Limb (tissue), 2 donors: ENCODE data around the gene PPM1F.

ENCODE experiments used
- DNase-seq, 2 donors: peaks; one replicate each; pipeline ENCODE4 v3.0.0-alpha.2; 2016; ENCODE audit errors: extremely low spot score in 2 of 2

The PPM1F gene

DNA sequence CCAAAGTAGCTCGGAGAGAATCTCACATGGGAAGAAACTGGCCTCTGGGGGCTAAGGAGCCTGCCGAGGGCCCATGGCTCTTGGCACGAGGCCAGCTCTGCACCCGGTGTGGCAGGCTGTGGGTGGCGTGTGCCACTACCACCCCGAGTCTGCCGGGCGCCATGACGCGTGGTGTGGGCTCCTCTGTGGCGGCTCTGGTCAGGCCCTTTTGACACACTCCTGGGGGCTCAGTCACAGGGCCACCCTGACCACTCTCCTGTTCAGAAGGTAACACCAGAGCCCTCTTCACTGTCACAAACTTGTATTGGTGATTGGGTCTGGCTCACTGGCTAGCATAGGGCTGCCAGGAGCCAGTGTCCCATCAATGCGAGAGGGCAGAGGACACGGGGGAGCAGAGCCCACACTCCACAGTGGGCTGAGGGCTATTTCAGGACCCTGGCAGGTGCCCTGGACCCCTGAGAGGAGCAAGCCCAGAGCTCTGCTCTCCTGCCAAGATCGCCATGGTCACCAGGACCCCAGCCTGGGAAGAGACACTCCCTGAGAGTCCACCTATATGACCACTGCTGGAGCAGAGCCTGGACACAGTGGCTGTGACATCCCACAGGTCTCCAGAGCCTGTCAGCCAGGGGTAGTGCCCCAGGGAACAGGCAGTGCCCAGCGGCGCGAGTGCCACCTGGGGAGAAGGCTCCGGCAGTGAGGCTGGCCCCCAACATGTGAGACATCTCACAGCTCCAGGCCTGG is 8.6 kb upstream of the PPM1F start:
- DNase-seq: no peak

GRCh38 chr22:21960200-21961126 is 7.8 kb upstream of the PPM1F start:
- DNase-seq: no peak

- no peak for DNase-seq
These were observed 6.8 kb upstream of the PPM1F start for GRCh38 chr22:21959274-21960074.

- no peak for DNase-seq
These were observed 6.0 kb upstream of the PPM1F start for GRCh38 chr22:21958360-21959273.

- DNase-seq: peak; percentile 32 to 70
These were observed 650 bp downstream of the PPM1F start for GRCh38 chr22:21951931-21952465.

DNA sequence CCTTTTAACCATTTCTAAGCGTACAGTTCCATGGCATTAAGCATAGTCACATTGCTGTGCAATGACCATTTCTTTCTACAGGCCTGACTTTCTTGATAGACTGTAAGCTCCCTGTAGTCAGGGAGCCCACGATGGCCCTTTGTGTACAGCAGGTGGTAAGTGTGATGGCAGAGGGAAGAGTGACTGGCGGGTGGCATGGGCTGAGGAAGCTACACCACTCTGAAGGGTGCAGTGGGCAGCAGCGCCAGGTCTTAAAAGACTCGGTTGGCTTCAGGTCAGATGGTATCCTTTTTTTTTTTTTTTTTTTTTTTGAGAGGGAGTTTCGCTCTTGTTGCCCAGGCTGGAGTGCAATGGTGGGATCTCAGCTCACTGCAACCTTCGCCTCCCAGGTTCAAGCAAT is 1.6 kb downstream of the PPM1F start:
- no peak for DNase-seq

DNA sequence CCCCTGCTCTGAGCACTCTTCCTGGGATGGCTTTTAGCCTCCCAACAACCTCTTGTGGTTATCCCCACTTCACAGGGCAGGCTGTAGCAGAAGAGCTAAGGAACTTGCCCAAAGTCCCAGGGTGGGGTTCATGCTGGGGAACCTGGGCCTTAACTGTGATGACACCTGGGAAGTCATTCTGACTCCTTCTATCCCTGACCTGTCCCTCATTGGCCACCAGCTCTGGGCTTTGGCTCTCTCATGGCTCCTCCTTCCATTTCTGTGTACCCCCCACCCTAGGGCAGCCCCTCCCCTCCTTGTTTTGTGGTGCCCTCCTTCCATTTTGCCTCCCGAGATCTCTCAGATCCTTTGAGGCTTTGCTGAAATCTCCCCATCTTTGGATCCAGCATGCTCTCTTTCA is 2.7 kb downstream of the PPM1F start:
- DNase-seq: no peak

DNA sequence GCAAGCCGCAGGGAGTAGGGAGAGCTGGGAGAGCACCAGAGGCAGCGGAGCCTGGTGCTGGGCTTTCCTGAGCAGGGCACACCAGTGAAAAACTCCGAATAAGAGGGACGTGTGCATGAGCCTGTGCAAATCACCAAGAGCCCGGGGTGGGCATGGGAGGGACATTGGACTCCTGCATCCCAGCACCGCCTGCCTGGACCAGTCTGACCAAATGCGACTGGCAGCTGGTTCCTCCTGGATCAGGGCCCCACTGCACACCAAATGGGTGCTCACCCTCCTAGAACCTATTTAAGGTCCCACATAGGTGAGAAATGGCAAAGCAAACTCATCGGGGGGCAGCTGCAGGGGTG is 3.1 kb downstream of the PPM1F start:
- no peak for DNase-seq

GRCh38 chr22:21948824-21949568 is 3.7 kb downstream of the PPM1F start:
- no peak for DNase-seq

DNA sequence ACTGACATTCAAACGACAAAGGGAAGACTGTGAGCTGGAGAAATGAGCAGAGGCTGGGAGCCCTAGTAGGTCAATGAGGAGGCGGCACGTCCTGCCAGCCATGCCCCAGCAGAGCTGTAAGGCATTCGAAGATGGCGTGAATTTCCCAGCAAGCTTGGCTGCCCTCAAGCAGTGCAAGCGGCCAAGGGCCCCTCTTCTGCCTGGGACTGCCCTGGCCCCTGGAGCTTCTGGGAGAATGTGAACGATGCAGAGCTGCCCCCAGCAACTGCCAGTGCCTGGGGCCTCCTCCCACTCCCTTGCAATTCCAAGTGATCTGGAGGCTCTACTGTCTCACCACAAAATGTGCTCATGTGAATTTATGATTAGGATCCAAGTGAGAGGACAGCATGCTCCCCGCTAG is 4.3 kb downstream of the PPM1F start:
- no peak for DNase-seq

DNA sequence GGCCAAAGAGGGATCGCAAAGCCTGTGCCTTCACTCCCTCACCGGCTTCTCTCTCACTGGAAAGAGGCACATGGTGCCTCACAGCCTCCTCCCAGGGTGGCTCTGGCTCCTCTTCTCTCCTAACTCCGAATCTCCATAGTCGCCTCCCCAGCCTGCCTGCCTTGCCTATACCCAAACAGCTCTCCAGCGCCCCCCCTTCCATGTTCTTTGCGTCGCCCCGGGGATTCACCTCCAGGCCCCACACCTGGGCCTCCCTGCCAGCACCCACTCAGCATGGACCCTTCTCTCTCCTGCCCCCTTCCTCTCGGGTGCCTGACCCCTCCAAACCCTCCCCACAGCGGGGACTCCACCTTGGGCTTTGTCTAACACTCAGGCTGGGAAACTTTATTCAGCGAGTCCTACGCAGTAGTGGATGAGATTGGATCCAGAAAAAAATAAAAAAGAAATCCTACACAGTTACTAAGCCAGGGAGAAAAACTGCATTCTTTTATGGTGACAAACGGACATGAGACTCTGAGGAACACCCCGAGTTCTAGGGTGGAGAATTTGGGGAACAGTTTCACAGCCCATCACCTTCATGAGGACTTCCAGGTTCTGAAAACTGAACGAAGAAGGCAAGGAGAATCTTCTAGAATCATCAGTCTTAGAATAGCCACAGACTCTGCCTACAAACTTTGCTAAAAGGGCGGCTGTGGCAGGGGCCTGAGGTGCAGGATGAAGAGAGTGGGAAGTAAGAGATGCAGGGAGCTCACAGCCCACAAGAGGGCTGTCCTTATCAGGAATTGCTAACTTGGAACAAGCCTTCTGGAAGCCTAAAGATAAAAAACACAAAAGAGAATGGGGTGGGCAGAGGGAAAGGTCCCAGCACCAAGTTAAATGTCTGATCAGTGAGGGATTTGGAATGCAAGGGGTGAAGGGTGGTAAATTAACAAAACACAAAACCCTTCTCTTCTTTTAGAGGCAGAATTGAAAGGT is 5.3 kb downstream of the PPM1F start:
- peak in 1 of 2 donors; percentile 36 for DNase-seq

DNA sequence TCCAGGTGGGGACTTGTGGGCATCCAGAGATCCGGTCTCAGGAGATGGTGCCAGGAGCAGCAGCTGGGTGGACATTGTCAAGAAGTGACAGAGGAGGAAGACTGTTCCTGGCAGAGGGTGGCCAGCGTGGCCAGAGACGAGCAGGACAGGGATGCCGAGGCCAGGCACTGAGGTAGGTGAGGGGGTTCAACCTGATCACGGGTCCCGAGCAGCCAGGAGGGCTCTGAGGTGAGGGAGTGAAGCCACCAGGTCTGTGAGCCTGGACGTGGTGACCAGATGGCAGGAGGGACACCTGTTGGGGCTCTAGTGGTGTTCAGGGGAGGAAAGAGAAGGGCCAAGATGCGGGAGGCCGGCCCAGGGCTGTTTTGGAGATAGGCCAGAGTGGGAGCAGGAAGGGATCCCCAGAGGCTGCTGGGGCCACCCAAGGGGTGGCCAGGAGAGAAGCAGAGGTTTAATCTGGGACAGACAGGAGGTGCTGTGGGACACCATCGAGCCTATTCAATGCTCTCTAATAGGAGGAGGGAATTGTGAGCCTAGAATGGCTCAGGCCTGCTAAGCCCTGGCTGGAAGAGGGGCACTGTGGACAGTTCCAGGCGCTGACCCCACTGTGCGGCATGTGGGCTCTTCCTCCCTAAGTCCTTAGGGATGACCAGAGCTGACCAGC is 6.3 kb downstream of the PPM1F start:
- DNase-seq: no peak

DNA sequence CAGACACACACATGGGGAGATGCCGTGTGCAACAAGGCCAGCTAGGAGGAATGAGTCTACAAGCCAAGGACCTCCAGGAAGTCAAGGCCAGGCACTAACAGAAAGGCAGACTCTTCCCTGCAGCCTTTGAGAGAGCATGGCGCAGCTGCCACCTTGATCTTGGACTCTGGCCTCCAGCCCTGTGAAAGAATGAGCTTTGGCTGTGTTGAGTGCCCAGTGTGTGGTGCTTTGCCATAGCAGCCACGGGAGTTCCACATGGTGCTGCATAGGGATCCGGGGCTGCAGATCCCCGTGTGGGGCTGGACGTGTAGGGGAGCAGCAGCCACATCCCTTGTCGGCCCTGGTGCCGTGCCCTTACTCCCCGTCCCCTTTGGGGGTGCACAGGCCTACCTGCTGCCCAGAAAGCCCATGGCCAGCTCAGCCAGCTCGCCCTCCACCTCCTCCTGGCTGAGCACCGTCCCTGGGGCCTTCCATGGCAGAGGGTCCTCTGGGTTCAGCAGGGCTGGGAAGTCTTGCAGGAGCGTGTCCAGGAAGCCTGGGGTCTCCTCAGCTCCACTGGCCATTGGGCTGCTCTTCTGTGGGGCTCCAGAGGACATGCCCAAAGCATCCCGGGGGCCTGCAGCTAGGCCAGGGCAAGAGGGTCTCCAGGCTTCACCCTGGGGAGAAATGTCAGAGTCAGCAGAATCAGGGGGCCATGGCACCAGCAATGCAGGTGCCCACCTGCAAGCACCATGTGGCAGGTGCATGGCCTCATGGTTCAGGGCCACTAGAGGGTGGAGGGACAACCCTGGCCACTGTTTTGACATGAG is 7.0 kb downstream of the PPM1F start:
- no peak for DNase-seq

DNA sequence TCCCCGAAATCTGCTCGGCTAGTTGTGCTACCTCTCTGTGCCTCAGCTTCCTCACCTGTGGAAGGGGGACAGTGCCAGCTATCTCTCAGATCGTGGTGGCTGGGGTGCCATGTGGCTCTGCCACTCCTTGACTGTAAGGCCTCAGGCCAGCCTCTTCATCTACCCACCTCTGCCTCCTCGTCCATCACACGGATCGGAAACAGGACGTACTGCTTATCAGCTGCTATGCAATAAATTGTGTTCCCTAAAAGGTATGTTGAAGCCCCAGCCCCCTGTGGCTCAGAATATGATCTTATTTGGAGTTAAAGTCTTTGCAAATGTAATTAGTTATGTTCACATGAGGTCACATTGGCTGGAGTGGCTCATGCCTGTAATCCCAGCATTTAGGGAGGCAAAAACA is 7.8 kb downstream of the PPM1F start:
- no peak for DNase-seq

DNA sequence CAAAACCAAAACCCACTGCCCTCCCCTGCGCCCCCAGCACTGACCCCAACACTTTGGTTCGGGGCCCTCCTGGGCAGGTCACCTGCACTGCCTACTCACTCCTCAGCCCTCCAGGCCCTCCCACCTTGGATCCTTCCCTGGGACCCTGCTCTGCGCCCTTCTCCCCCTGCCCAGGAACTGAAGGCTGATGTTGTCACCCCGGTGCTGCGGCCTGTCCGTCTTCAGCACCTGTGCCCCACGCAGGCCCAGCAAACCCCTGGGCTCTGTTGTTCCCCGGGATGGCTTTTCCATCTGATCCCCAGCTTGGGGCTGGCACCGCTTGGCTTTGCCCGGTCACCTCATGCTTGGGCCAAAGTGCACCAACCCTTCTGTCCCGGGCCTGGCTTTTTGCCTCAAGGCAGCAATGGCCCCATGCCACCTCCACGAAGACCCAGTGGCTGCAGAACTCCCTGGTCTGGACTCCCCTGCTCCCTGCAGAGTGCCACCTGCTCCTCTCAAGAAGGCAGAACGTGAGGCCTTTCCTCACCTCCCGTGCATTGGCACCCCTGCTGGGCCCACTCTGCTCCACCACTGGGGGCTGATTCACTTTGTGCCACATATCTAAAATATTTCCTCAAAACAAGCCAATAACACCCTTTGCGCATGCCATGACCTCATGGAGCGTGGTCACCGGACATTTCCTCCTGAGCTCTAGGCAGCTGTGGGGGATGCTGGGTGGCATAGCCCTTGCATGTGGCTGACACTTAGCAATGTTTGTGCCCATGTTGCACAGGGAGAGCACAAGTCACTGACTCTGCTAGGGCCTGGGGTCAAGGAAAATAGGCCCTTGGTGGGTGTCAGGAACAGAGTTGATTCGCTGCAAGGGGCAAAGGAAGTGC is 8.8 kb downstream of the PPM1F start:
- no peak for DNase-seq
